Endothelial cell of umbilical vein (primary cell): ENCODE results near the gene ARHGEF28. TPM values are rescaled to one million over a fixed set of nuclear protein-coding genes. Genes with fewer than 3 reads are reported as not detected.
A peak's percentile ranks its signal among the peaks of the same experiment; 100 is the strongest.

Experiments
- BruUV-seq: library from RNA; stranded (reverse); fragments of 400-500 nt; replicated peaks from 2 replicates; lab custom pipeline; 2021; lab: Mats Ljungman, UMichigan
- CTCF ChIA-PET: fragments of 300-600, 350-600 bp; sonication (Branson Sonifier 250); formaldehyde crosslinking; loops from one replicate; lab custom pipeline; 2021; ENCODE audit warnings: antibody characterized with exemption, inconsistent platforms; lab: Charles Lee
- POLR2A ChIA-PET: fragments of 300-600, 350-600 bp; sonication (Branson Sonifier 250); formaldehyde crosslinking; loops from one replicate; lab custom pipeline; 2021; ENCODE audit warnings: antibody characterized with exemption, inconsistent platforms; lab: Charles Lee
- DNase-seq: peaks from one replicate; pipeline ENCODE4 v3.0.0-alpha.2; 2011; ENCODE audit warnings: low read depth, low spot score
- FAIRE-seq: peaks from 2 replicates; lab custom pipeline; 2011; peaks lifted over from hg19 to GRCh38; lab: Jason Lieb, UNC
- H2AFZ ChIP-seq: 2 replicates; pipeline ENCODE4 v1.6.0; 2012; ENCODE audit warnings: low read depth, low read length, control low read depth, inconsistent platforms
- H3K27ac ChIP-seq: 2 replicates; pipeline ENCODE4 v1.5.1; 2011; ENCODE audit warnings: low read depth, mild to moderate bottlenecking, control low read depth, low read length, moderate library complexity; ENCODE audit not compliant: insufficient read depth
- H3K27me3 ChIP-seq, 2 experiments: 2 replicates each; pipeline versions ENCODE4 v1.6.0 to v1.6.1; 2011; ENCODE audit warnings: low read length in 2 of 2, mixed read lengths in 1 of 2; ENCODE audit not compliant: control insufficient read depth in 2 of 2, insufficient read depth in 2 of 2
- H3K36me3 ChIP-seq, 2 experiments: 2 replicates in 1 of 2; 3 replicates in 1 of 2; pipeline ENCODE4 v1.5.1; 2011; ENCODE audit warnings: low read length in 2 of 2, mild to moderate bottlenecking in 1 of 2, moderate library complexity in 1 of 2; ENCODE audit not compliant: control insufficient read depth in 2 of 2, insufficient read depth in 2 of 2; ENCODE audit errors: extremely low read depth in 1 of 2
- H3K4me1 ChIP-seq: 3 replicates; pipeline ENCODE4 v1.5.1; 2011; ENCODE audit warnings: mild to moderate bottlenecking, low read length; ENCODE audit not compliant: control insufficient read depth, insufficient read depth; ENCODE audit errors: extremely low read depth
- H3K4me2 ChIP-seq: 2 replicates; pipeline ENCODE4 v1.6.1; 2011; ENCODE audit warnings: low read length, control low read depth, mixed read lengths; ENCODE audit not compliant: insufficient read depth
- H3K4me3 ChIP-seq, 3 experiments: fragments of 200-600 bp in 1 of 3; sonication (generic), shearing (Covaris generic) in 1 of 3; replicated peaks in 1 of 3; 2 replicates each; pipeline ENCODE4 v1.5.1; 2011 to 2016; ENCODE audit warnings: control low read depth in 3 of 3, low read length in 3 of 3, mild to moderate bottlenecking in 2 of 3, inconsistent platforms in 1 of 3, low read depth in 1 of 3, moderate library complexity in 1 of 3; ENCODE audit not compliant: insufficient read depth in 1 of 3
- H3K79me2 ChIP-seq: 2 replicates; pipeline ENCODE4 v1.6.0; 2012; ENCODE audit warnings: low read length, inconsistent platforms; ENCODE audit not compliant: control insufficient read depth, insufficient read depth
- H3K9ac ChIP-seq: replicated peaks from 2 replicates; pipeline ENCODE3; 2011; ENCODE audit warnings: low read length, control low read depth; ENCODE audit not compliant: insufficient read depth; ENCODE audit errors: extremely low read depth
- H3K9me1 ChIP-seq: replicated peaks from 3 replicates; pipeline ENCODE4 v1.6.0; 2011; ENCODE audit warnings: mild to moderate bottlenecking, low read length; ENCODE audit not compliant: control insufficient read depth, insufficient read depth; ENCODE audit errors: extremely low read depth
- H3K9me3 ChIP-seq: replicated peaks from 2 replicates; pipeline ENCODE4 v1.5.1; 2012; ENCODE audit warnings: low read length, inconsistent platforms; ENCODE audit not compliant: control insufficient read depth, insufficient read depth
- H4K20me1 ChIP-seq: replicated peaks from 2 replicates; pipeline ENCODE3; 2011; ENCODE audit warnings: mild to moderate bottlenecking, low read length; ENCODE audit not compliant: control insufficient read depth, insufficient read depth; ENCODE audit errors: extremely low read depth
- EZH2 ChIP-seq: IDR thresholded peaks from 2 replicates; pipeline ENCODE4 v1.6.1; 2012; ENCODE audit warnings: borderline replicate concordance, low read depth, mild to moderate bottlenecking, moderate library complexity, low read length, inconsistent platforms; ENCODE audit not compliant: severe bottlenecking
- FOS ChIP-seq: IDR thresholded peaks from 2 replicates; pipeline ENCODE4 v1.6.1; 2011; ENCODE audit warnings: mild to moderate bottlenecking, low read length, moderate library complexity, borderline replicate concordance; ENCODE audit not compliant: insufficient read depth
- GATA2 ChIP-seq: IDR thresholded peaks from 2 replicates; pipeline ENCODE4 v1.7.0; 2011; ENCODE audit warnings: low read depth, mild to moderate bottlenecking, moderate library complexity, mixed read lengths, low read length; ENCODE audit not compliant: insufficient read length, insufficient read depth
- JUN ChIP-seq: IDR thresholded peaks from 2 replicates; pipeline ENCODE4 v1.6.1; 2011; ENCODE audit warnings: borderline replicate concordance, low read depth; ENCODE audit not compliant: insufficient read length, insufficient read depth
- MYC ChIP-seq: IDR thresholded peaks from one replicate; pipeline ENCODE4 v1.6.1; 2011; ENCODE audit warnings: mild to moderate bottlenecking, low read depth, low read length
- POLR2A ChIP-seq: IDR thresholded peaks from 2 replicates; pipeline ENCODE4 v1.6.1; 2012; ENCODE audit warnings: low read depth, mild to moderate bottlenecking, control low read depth, low read length
- POLR2AphosphoS5 ChIP-seq: IDR thresholded peaks from 2 replicates; pipeline ENCODE4 v1.6.1; 2012; ENCODE audit warnings: low read depth, mild to moderate bottlenecking, control low read depth, low read length, moderate library complexity; ENCODE audit not compliant: insufficient read depth
- dilution Hi-C: fragments of 300-500 bp; cut with MboI; formaldehyde crosslinking; loops from one replicate; pipeline ENCODE4 v1.15.0; 2019; ENCODE audit warnings: low sequenced_read_pairs; ENCODE audit not compliant: extremely low pct_ligation_motif_present
- intact Hi-C: fragments of 100-400 bp; cut with micrococcal nuclease; formaldehyde crosslinking; loops from one replicate; pipeline ENCODE4 v1.10.0; 2022
- polyA plus RNA-seq, 4 experiments: library from polyadenylated mRNA; depleted of rRNA in 3 of 4; stranded (reverse) in 3 of 4; unstranded in 1 of 4; fragments of >200 nt; gene quantifications; 2 replicates each; pipeline versions ENCODE4 v1.2.1 to v1.2.3, GENCODE V29; 2011 to 2012; ENCODE audit warnings: missing spikeins in 1 of 4
- total RNA-seq: library from RNA; stranded (reverse); gene quantifications from 2 replicates; pipeline ENCODE4 v1.2.3, GENCODE V29; 2021
- TF ChIP-seq, protein P1 (sequence below), 2 donors: IDR thresholded peaks; 1 replicate in 1 of 2; 2 replicates in 1 of 2; pipeline ENCODE4 v1.5.1; 2011; ENCODE audit warnings: low read length in 2 of 2, mild to moderate bottlenecking in 2 of 2, moderate library complexity in 2 of 2, control low read depth in 1 of 2, inconsistent platforms in 1 of 2, low read depth in 1 of 2; ENCODE audit not compliant: insufficient read depth in 1 of 2; ENCODE audit errors: extremely low read depth in 1 of 2
- TF ChIP-seq, protein P2 (sequence below): IDR thresholded peaks from 2 replicates; pipeline ENCODE4 v1.6.1; 2011; ENCODE audit not compliant: insufficient read depth, insufficient read length

The ARHGEF28 gene
- total and polyA plus RNA-seq, 2 donors (not counting 3 experiments of a cell fraction or from before 2014, with no cell fraction given) = 29.5 to 108 TPM

DNA sequence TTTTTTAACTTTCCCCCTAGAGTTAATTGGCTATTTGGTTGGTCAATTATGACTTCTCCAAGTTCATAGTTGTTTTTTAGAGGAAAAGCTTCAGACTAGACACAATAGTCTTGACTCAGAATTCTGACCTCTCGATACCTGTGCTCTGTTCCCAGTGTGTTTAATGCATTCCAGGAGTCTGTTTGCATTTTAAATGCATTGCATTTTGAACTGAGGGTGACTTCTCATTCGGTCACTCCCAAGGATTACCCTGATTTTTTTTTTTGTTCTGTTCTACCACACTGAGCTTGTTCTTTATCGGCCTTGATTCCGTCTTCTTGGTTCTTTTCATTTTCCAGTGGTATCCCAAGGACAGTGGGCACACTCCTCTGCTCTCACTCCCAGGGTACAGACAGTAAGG, 16.3 kb downstream of the ARHGEF28 start:
- peak overlapping the region; percentile 47 for H3K4me2 ChIP-seq
- ChIA-PET CTCF (interaction anchor here (0.7 to 1.6 kb wide), 5 partner anchors 9 to 151 kb away, joined by 3 to 5 read pairs (median 3); no protein-coding TSS in a partner anchor), POLR2A (no interaction called here)
- H3K9me3 ChIP-seq = no peaks in the 10 kb centered on the region
- no peaks in the 10 kb centered on the region for H3K9me1 ChIP-seq
- no peak for TF ChIP-seq GATA2
- no peak for TF ChIP-seq MYC
- TF ChIP-seq FOS = no peak
- TF ChIP-seq, protein P1, sequence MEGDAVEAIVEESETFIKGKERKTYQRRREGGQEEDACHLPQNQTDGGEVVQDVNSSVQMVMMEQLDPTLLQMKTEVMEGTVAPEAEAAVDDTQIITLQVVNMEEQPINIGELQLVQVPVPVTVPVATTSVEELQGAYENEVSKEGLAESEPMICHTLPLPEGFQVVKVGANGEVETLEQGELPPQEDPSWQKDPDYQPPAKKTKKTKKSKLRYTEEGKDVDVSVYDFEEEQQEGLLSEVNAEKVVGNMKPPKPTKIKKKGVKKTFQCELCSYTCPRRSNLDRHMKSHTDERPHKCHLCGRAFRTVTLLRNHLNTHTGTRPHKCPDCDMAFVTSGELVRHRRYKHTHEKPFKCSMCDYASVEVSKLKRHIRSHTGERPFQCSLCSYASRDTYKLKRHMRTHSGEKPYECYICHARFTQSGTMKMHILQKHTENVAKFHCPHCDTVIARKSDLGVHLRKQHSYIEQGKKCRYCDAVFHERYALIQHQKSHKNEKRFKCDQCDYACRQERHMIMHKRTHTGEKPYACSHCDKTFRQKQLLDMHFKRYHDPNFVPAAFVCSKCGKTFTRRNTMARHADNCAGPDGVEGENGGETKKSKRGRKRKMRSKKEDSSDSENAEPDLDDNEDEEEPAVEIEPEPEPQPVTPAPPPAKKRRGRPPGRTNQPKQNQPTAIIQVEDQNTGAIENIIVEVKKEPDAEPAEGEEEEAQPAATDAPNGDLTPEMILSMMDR (IDR thresholded peaks at IDR 0.05; ENCODE audit: extremely low read depth in 1 of 2, insufficient read depth in 1 of 2, low read depth in 1 of 2, low read length in 2 of 2) = no peak
- TF ChIP-seq JUN = no peak
- no peak for TF ChIP-seq POLR2AphosphoS5
- TF ChIP-seq, protein P2, sequence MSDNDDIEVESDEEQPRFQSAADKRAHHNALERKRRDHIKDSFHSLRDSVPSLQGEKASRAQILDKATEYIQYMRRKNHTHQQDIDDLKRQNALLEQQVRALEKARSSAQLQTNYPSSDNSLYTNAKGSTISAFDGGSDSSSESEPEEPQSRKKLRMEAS = no peak
- no peak for TF ChIP-seq POLR2A
- TF ChIP-seq EZH2 = no peak
- H3K9ac ChIP-seq = no peak overlapping the region
- peak overlapping the region; percentile 97 for H3K27ac ChIP-seq
- peaks cover 66% of the 10 kb centered on the region for H3K4me1 ChIP-seq
- FAIRE-seq = no peak
- no peaks in the 10 kb centered on the region for H3K27me3 ChIP-seq
- no peak overlapping the region for H2AFZ ChIP-seq
- H3K36me3 ChIP-seq = peaks cover 2 to 5% of the 10 kb centered on the region in 2 experiments
- H3K4me3 ChIP-seq = no peak overlapping the region
- H3K79me2 ChIP-seq = peaks cover 83% of the 10 kb centered on the region
- DNase-seq = peak; percentile 62
- intact Hi-C loops = no loop called here
- H4K20me1 ChIP-seq = no peaks in the 10 kb centered on the region
- dilution Hi-C loops = no loop called here
- BruUV-seq = no TSS peak
